Measurements from ENCODE around the gene PRAC1. TPM values are rescaled to one million over a fixed set of nuclear protein-coding genes. Genes with fewer than 3 reads are reported as not detected.

The PRAC1 gene
- total RNA-seq, 1 donor from 2014 or later = not detected

DNA sequence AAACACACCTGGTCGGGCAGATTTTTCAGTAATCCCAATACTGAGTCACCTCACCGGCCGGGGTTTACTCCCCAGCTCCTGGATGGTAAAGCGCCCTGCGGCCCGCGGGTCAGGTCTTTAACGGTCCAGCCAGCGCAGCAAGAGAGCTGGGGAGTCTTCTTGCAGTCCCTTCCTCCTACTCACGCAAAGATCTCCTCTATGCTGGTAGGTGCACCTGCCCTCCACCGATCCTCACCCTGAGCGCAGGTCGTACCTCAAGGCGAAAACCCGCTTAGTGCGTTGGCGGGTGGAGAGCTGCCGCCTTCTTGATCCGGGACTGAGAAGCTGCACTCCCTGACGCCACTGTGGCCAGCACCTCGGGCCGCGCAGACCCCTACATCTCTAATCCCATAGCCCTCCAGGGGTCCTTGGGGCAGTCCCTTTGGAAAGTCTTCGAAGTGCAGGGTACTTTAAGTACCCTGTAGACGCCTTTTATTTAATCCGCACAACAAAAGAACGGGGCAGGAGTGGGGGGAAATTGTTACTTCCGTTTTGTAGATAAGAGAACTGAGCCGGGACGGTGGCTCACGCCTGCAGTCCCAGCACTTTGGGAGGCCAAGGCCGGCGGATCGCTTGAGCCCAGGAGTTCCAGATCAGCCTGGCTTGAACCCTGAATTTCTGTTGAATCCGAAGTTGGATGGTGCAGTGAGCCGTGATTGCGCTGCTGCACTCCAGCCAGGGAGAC, 16.6 kb upstream of the PRAC1 start:
- no peaks in the 10 kb centered on the region for H3K36me3 ChIP-seq (ENCODE audit: control insufficient read depth, insufficient read depth, low read length)
- TF ChIP-seq, protein P1, sequence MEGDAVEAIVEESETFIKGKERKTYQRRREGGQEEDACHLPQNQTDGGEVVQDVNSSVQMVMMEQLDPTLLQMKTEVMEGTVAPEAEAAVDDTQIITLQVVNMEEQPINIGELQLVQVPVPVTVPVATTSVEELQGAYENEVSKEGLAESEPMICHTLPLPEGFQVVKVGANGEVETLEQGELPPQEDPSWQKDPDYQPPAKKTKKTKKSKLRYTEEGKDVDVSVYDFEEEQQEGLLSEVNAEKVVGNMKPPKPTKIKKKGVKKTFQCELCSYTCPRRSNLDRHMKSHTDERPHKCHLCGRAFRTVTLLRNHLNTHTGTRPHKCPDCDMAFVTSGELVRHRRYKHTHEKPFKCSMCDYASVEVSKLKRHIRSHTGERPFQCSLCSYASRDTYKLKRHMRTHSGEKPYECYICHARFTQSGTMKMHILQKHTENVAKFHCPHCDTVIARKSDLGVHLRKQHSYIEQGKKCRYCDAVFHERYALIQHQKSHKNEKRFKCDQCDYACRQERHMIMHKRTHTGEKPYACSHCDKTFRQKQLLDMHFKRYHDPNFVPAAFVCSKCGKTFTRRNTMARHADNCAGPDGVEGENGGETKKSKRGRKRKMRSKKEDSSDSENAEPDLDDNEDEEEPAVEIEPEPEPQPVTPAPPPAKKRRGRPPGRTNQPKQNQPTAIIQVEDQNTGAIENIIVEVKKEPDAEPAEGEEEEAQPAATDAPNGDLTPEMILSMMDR (IDR thresholded peaks at IDR 0.05; ENCODE audit: insufficient read depth, low read length, poor library complexity, severe bottlenecking) = no peak
- no peak for DNase-seq (ENCODE audit: low read depth)
- no peak overlapping the region for H3K4me3 ChIP-seq (ENCODE audit: low read depth, low read length)
- H3K27me3 ChIP-seq (ENCODE audit: control insufficient read depth, insufficient read depth, low read length) = peaks cover 90% of the 10 kb centered on the region

DNA sequence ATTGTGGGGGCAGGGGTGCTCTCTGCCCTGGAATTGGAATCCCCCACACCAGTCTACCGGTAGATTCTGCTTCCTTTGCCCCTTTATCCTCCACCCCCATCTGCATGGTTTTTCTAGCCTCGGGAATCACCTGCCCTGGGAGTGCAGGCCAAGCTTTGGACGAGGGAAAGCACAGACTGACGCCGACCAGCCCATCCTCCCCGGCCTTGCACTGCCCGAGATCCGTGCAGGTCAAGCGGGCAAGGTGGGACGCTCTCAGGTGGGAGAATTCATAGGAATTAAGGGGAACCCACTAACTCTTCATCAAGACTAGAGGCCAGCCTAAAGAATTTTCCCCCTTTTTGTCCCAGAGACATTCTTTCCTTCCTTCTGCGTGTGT, 16.1 kb upstream of the PRAC1 start:
- H3K4me3 ChIP-seq (ENCODE audit: low read depth, low read length) = no peak overlapping the region
- DNase-seq (ENCODE audit: low read depth) = no peak
- TF ChIP-seq, protein P1 (IDR thresholded peaks at IDR 0.05; ENCODE audit: insufficient read depth, low read length, poor library complexity, severe bottlenecking) = no peak
- H3K27me3 ChIP-seq (ENCODE audit: control insufficient read depth, insufficient read depth, low read length) = peaks cover 90% of the 10 kb centered on the region
- H3K36me3 ChIP-seq (ENCODE audit: control insufficient read depth, insufficient read depth, low read length) = no peaks in the 10 kb centered on the region

DNA sequence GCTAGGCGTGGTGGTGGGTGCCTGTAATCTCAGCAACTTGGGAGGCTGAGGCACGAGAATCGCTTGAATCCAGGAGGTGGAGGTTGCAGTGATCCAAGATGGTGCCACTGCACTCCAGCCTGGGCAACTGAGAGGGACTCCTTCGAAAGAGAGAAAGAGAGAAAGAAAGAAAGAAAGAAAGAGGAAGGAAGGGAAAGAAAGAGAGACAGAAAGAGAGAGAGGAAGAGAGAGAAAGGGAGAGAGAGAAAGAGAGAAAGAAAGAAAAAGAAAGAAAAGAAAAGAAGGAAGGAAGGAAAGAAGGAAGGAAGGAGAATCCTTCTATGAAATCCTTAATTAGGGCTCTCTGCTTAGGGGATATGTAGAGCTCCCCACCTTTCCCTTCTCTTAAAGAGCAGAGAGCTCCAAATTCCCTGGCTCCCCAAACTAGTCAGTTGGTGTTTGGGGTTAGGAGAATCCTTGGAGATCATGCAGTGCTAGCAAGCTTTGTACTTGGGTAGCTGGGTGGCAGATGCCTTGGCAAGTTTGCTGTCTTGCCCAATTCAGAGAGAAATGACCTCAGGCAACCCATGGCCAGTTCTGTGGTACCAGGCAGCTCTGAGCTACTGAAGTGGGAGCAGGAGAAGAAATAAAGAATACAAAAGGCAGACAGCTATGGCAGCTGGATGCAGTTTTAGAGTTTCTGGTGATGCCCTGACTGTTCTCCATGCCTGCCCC, 15.2 kb upstream of the PRAC1 start:
- DNase-seq (ENCODE audit: low read depth) = no peak
- TF ChIP-seq, protein P1 (IDR thresholded peaks at IDR 0.05; ENCODE audit: insufficient read depth, low read length, poor library complexity, severe bottlenecking) = no peak
- H3K36me3 ChIP-seq (ENCODE audit: control insufficient read depth, insufficient read depth, low read length) = no peaks in the 10 kb centered on the region
- H3K27me3 ChIP-seq (ENCODE audit: control insufficient read depth, insufficient read depth, low read length) = peaks cover 90% of the 10 kb centered on the region
- H3K4me3 ChIP-seq (ENCODE audit: low read depth, low read length) = no peak overlapping the region

DNA sequence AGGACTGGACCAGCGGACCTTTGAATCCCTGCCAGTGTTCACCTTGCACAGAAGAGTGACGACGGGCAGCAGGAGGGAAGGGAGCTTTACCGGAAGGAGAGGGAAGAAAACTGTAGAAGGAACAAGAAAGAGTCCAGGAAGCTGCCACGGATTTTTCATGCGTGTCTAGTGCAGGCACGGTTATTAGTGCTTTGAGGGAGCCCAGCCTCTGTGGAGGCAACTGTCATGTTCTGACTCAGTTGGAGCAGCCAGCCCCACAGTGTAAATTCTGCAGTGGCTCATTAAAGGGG, 12.7 kb upstream of the PRAC1 start:
- peaks cover 90% of the 10 kb centered on the region for H3K27me3 ChIP-seq (ENCODE audit: control insufficient read depth, insufficient read depth, low read length)
- TF ChIP-seq, protein P1 (IDR thresholded peaks at IDR 0.05; ENCODE audit: insufficient read depth, low read length, poor library complexity, severe bottlenecking) = no peak

DNA sequence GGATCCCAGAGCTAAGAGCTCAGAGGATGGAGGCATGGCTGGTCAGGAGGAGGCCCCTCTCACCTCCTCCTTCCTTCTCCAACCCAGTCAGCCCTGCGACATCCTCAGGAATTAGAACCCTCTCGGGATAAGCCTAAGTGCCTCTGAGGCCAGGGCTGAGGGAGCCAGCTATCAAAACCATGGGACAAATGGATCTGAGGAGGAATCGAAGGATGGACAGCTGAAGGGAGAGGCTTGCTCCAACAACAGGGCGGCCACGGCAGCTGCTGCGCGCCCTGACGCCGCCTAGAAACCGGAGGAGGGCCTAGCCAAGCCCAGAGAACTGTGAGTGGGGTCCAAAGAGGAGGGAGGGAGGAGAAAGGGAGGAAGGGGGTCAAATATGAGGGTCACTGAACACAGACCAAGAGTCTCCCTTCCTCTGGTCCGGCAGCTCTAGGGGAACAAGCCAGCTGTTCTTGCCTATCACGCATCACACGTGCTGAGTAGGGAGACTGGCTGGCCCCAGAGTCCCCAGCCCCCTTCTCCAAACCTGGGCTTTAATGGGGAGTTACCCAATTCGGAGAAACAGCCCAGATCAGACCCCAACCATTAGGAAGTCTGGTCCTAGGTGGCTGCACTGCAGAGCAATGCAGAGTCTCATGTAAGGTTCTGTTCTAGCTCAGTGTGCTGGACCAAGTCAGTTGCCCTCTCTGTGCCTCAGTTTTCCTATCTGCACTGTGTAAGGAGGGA, 12.2 kb upstream of the PRAC1 start:
- no peaks in the 10 kb centered on the region for H3K36me3 ChIP-seq (ENCODE audit: control insufficient read depth, insufficient read depth, low read length)
- H3K27me3 ChIP-seq (ENCODE audit: control insufficient read depth, insufficient read depth, low read length) = peaks cover 92% of the 10 kb centered on the region
- TF ChIP-seq, protein P1 (IDR thresholded peaks at IDR 0.05; ENCODE audit: insufficient read depth, low read length, poor library complexity, severe bottlenecking) = no peak
- H3K4me3 ChIP-seq (ENCODE audit: low read depth, low read length) = no peak overlapping the region
- DNase-seq (ENCODE audit: low read depth) = no peak

More for the DNA sequence above, 12.7 kb upstream of the PRAC1 start:
- no peak overlapping the region for H3K4me3 ChIP-seq (ENCODE audit: low read depth, low read length)
- DNase-seq (ENCODE audit: low read depth) = no peak
- H3K36me3 ChIP-seq (ENCODE audit: control insufficient read depth, insufficient read depth, low read length) = no peaks in the 10 kb centered on the region
